Esophagus squamous epithelium (tissue), 4 donors: Measurements from ENCODE around the gene PFKFB3.

Experiments used
- CTCF ChIP-seq, 6 experiments: fragments of 450-650 bp in 4 of 6; fragments of 200-600 bp in 2 of 6; sonication (generic) in 2 of 6; IDR thresholded peaks; one replicate each; pipeline ENCODE4 v1.5.1; 2016 to 2019; ENCODE audit warnings: antibody characterized with exemption in 6 of 6, mild to moderate bottlenecking in 4 of 6, moderate library complexity in 4 of 6
- POLR2A ChIP-seq, 4 donors: fragments of 450-650 bp; IDR thresholded peaks; one replicate each; pipeline ENCODE4 v1.6.1; 2017; ENCODE audit warnings: antibody characterized with exemption in 4 of 4, mild to moderate bottlenecking in 4 of 4, moderate library complexity in 3 of 4

GRCh38 chr10:6158276-6158675 lies 44.5 kb upstream of the PFKFB3 start:
- TF ChIP-seq CTCF (IDR thresholded peaks at IDR 0.05) = no peak
- no peak for TF ChIP-seq POLR2A (IDR thresholded peaks at IDR 0.05)
